Neuronal stem cell (in vitro differentiated cells): ENCODE data around the gene RBKS.

Experiments used
- DNase-seq: peaks from one replicate; pipeline ENCODE4 v3.0.0-alpha.2; 2013; ENCODE audit warnings: low spot score
- H2AFZ ChIP-seq: one replicate; pipeline ENCODE4 v1.6.1; 2013; ENCODE audit warnings: mild to moderate bottlenecking, low read length, inconsistent platforms
- H2AK5ac ChIP-seq: 2 replicates; pipeline ENCODE4 v1.6.1; 2013; ENCODE audit warnings: low read depth, mild to moderate bottlenecking, inconsistent platforms, low read length, moderate library complexity, mixed read lengths
- H2BK120ac ChIP-seq: 2 replicates; pipeline ENCODE4 v1.6.1; 2013; ENCODE audit warnings: low read depth, mild to moderate bottlenecking, inconsistent platforms, low read length, moderate library complexity, mixed read lengths
- H2BK12ac ChIP-seq: one replicate; pipeline ENCODE4 v1.6.1; 2013; ENCODE audit warnings: low read length, inconsistent platforms
- H2BK15ac ChIP-seq: 2 replicates; pipeline ENCODE4 v1.6.1; 2013; ENCODE audit warnings: mild to moderate bottlenecking, low read length, inconsistent platforms, mixed read lengths
- H2BK5ac ChIP-seq: one replicate; pipeline ENCODE4 v1.6.1; 2013; ENCODE audit warnings: inconsistent platforms, mild to moderate bottlenecking, low read length, moderate library complexity
- H3K14ac ChIP-seq: one replicate; pipeline ENCODE4 v1.6.1; 2013; ENCODE audit warnings: low read length, inconsistent platforms
- H3K18ac ChIP-seq: 2 replicates; pipeline ENCODE4 v1.6.1; 2013; ENCODE audit warnings: low read length, inconsistent platforms
- H3K23ac ChIP-seq: 2 replicates; pipeline ENCODE4 v1.6.1; 2013; ENCODE audit warnings: low read depth, mild to moderate bottlenecking, mixed read lengths, low read length, inconsistent platforms; ENCODE audit not compliant: poor library complexity
- H3K27ac ChIP-seq: replicated peaks from 3 replicates; pipeline ENCODE4 v1.5.1; 2013; ENCODE audit warnings: low read length, inconsistent platforms
- H3K27me3 ChIP-seq, 3 experiments: 2 replicates each; pipeline ENCODE4 v1.6.1; 2013; ENCODE audit warnings: low read length in 3 of 3, mild to moderate bottlenecking in 2 of 3, inconsistent platforms in 1 of 3, low read depth in 1 of 3, mixed read lengths in 1 of 3, moderate library complexity in 1 of 3; ENCODE audit not compliant: control insufficient read depth in 3 of 3, insufficient read depth in 3 of 3
- H3K36me3 ChIP-seq, 2 donors: replicated peaks in 1 of 2; 2 replicates each; pipeline ENCODE4 v1.6.1; 2013; ENCODE audit warnings: low read length in 2 of 2; ENCODE audit not compliant: control insufficient read depth in 2 of 2, insufficient read depth in 2 of 2
- H3K4ac ChIP-seq: 2 replicates; pipeline ENCODE4 v1.6.1; 2013; ENCODE audit warnings: inconsistent platforms, mild to moderate bottlenecking, low read length, moderate library complexity
- H3K4me1 ChIP-seq, 2 donors: 1 replicate in 1 of 2; 2 replicates in 1 of 2; pipeline ENCODE4 v1.6.1; 2013; ENCODE audit warnings: low read length in 2 of 2, low read depth in 1 of 2; ENCODE audit not compliant: control insufficient read depth in 2 of 2, insufficient read depth in 1 of 2
- H3K4me2 ChIP-seq: one replicate; pipeline ENCODE4 v1.6.1; 2013; ENCODE audit warnings: mild to moderate bottlenecking, low read length, inconsistent platforms; ENCODE audit not compliant: insufficient read depth, poor library complexity, severe bottlenecking
- H3K4me3 ChIP-seq, 2 donors: 2 replicates each; pipeline ENCODE4 v1.5.1; 2013; ENCODE audit warnings: low read length in 2 of 2, mild to moderate bottlenecking in 2 of 2, inconsistent platforms in 1 of 2, moderate library complexity in 1 of 2
- H3K79me1 ChIP-seq: one replicate; pipeline ENCODE4 v1.6.1; 2013; ENCODE audit warnings: low read depth, mild to moderate bottlenecking, inconsistent platforms, low read length, moderate library complexity
- H3K9ac ChIP-seq: one replicate; pipeline ENCODE4 v1.6.1; 2013; ENCODE audit warnings: mild to moderate bottlenecking, low read depth, low read length, inconsistent platforms; ENCODE audit not compliant: poor library complexity
- H3K9me3 ChIP-seq, 2 donors: replicated peaks in 1 of 2; 2 replicates each; pipeline versions ENCODE3 to v1.6.1; 2013; ENCODE audit warnings: low read length in 2 of 2, mild to moderate bottlenecking in 2 of 2, inconsistent platforms in 1 of 2, low read depth in 1 of 2, mixed read lengths in 1 of 2, moderate library complexity in 1 of 2; ENCODE audit not compliant: control insufficient read depth in 2 of 2, insufficient read depth in 1 of 2
- H4K8ac ChIP-seq: one replicate; pipeline ENCODE4 v1.6.1; 2013; ENCODE audit warnings: low read depth, mild to moderate bottlenecking, inconsistent platforms, low read length, moderate library complexity
- H4K91ac ChIP-seq: one replicate; pipeline ENCODE4 v1.6.1; 2013; ENCODE audit warnings: low read length, low read depth, mild to moderate bottlenecking, inconsistent platforms; ENCODE audit not compliant: poor library complexity
- WGBS, 2 donors: extraction: QIAGEN DNeasy Blood & Tissue Kit; methylation state at CpG; one replicate each; pipeline ENCODE4 v1.1.7; 2013; ENCODE audit warnings: missing lambda C conversion rate in 2 of 2, mixed read lengths in 1 of 2; ENCODE audit not compliant: insufficient read length in 2 of 2, insufficient replicate concordance in 1 of 2; ENCODE audit errors: extremely low coverage in 2 of 2; 5-methylcytosine and 5-hydroxymethylcytosine counted together

The RBKS gene

GRCh38 chr2:27860111-27860510, 30.1 kb downstream of the RBKS start:
- peaks cover 2 to 10% of the 10 kb centered on the region in 2 donors for H3K9me3 ChIP-seq
- H3K36me3 ChIP-seq: no peaks in the 10 kb centered on the region

GRCh38 chr2:27857417-27858172, 32.6 kb downstream of the RBKS start:
- Histone ChIP-seq H3K79me1 (no peaks in the 10 kb centered on the region), H3K27ac (no peak overlapping the region), H3K9ac (no peak overlapping the region), H2BK15ac (no peak overlapping the region), H3K4ac (no peak overlapping the region), H2BK120ac (no peak overlapping the region), H3K36me3 (peaks cover 0 to 2% of the 10 kb centered on the region in 2 donors), H2AK5ac (no peak overlapping the region), H2AFZ (no peak overlapping the region), H3K14ac (no peak overlapping the region), H3K18ac (no peak overlapping the region), H3K4me2 (no peak overlapping the region), H3K4me3 (no peak overlapping the region), H4K8ac (no peak overlapping the region), H3K27me3 (no peaks in the 10 kb centered on the region), H4K91ac (no peak overlapping the region), H3K9me3 (peaks cover 4 to 15% of the 10 kb centered on the region in 2 donors), H3K4me1 (no peaks in the 10 kb centered on the region), H3K23ac (no peak overlapping the region), H2BK5ac (no peak overlapping the region), H2BK12ac (no peak overlapping the region)
- WGBS, 2 donors: no CpG with 5 or more reads among the region's 4 CpGs
- no peak for DNase-seq

More at GRCh38 chr2:27860111-27860510, 30.1 kb downstream of the RBKS start:
- Histone ChIP-seq H3K14ac (no peak overlapping the region), H2AK5ac (no peak overlapping the region), H2AFZ (no peak overlapping the region), H3K79me1 (no peaks in the 10 kb centered on the region), H4K91ac (no peak overlapping the region), H3K4me2 (no peak overlapping the region), H3K4ac (no peak overlapping the region), H3K9ac (no peak overlapping the region), H4K8ac (no peak overlapping the region), H2BK12ac (no peak overlapping the region), H3K27me3 (no peaks in the 10 kb centered on the region), H3K18ac (no peak overlapping the region), H3K27ac (no peak overlapping the region), H2BK15ac (no peak overlapping the region), H3K4me1 (no peaks in the 10 kb centered on the region), H2BK5ac (no peak overlapping the region), H3K23ac (no peak overlapping the region), H2BK120ac (no peak overlapping the region), H3K4me3 (no peak overlapping the region)
- DNase-seq: no peak

GRCh38 chr2:27856956-27857355, 33.2 kb downstream of the RBKS start:
- no peaks in the 10 kb centered on the region for H3K27me3 ChIP-seq
- H4K8ac ChIP-seq: no peak overlapping the region
- no peak overlapping the region for H3K18ac ChIP-seq
- no peak overlapping the region for H3K4me2 ChIP-seq
- WGBS, 2 donors: no CpG with 5 or more reads among the region's 3 CpGs
- H3K9me3 ChIP-seq: peaks cover 4 to 15% of the 10 kb centered on the region in 2 donors
- H3K4ac ChIP-seq: no peak overlapping the region
- no peak overlapping the region for H2AK5ac ChIP-seq
- H3K36me3 ChIP-seq: peaks cover 0 to 2% of the 10 kb centered on the region in 2 donors
- H4K91ac ChIP-seq: no peak overlapping the region
- no peak overlapping the region for H3K27ac ChIP-seq
- H3K4me1 ChIP-seq: no peaks in the 10 kb centered on the region
- no peak overlapping the region for H3K4me3 ChIP-seq
- H2AFZ ChIP-seq: no peak overlapping the region
- H2BK5ac ChIP-seq: no peak overlapping the region
- H3K14ac ChIP-seq: no peak overlapping the region
- H2BK15ac ChIP-seq: no peak overlapping the region
- no peak overlapping the region for H2BK12ac ChIP-seq
- no peak overlapping the region for H3K9ac ChIP-seq
- H2BK120ac ChIP-seq: no peak overlapping the region
- no peak for DNase-seq
- H3K79me1 ChIP-seq: no peaks in the 10 kb centered on the region
- H3K23ac ChIP-seq: no peak overlapping the region

GRCh38 chr2:27856386-27856785, 33.8 kb downstream of the RBKS start:
- H2BK12ac ChIP-seq: no peak overlapping the region
- H3K14ac ChIP-seq: no peak overlapping the region
- peaks cover 4 to 15% of the 10 kb centered on the region in 2 donors for H3K9me3 ChIP-seq
- H3K18ac ChIP-seq: no peak overlapping the region
- no peaks in the 10 kb centered on the region for H3K27me3 ChIP-seq
- WGBS, 2 donors: no CpG with 5 or more reads among the region's 3 CpGs
- peaks cover 0 to 2% of the 10 kb centered on the region in 2 donors for H3K36me3 ChIP-seq
- H3K79me1 ChIP-seq: no peaks in the 10 kb centered on the region
- no peak overlapping the region for H3K4me2 ChIP-seq
- no peak overlapping the region for H4K91ac ChIP-seq
- DNase-seq: no peak
- H2BK5ac ChIP-seq: no peak overlapping the region
- no peak overlapping the region for H3K23ac ChIP-seq
- H4K8ac ChIP-seq: no peak overlapping the region
- no peak overlapping the region for H3K4ac ChIP-seq
- no peaks in the 10 kb centered on the region for H3K4me1 ChIP-seq
- no peak overlapping the region for H3K9ac ChIP-seq
- H2BK120ac ChIP-seq: no peak overlapping the region
- H2BK15ac ChIP-seq: no peak overlapping the region
- no peak overlapping the region for H2AK5ac ChIP-seq
- no peak overlapping the region for H3K27ac ChIP-seq
- no peak overlapping the region for H2AFZ ChIP-seq
- H3K4me3 ChIP-seq: no peak overlapping the region
